IMR-90 (cell line): Measurements from ENCODE around the gene UGT1A7. TPM values are rescaled to one million over a fixed set of nuclear protein-coding genes. Genes with fewer than 3 reads are reported as not detected.

Experiments used
- ATAC-seq: fragments of 200-7000 bp; cut with Tn5 transposase; 2 replicates; pipeline ENCODE4 v1.9.1; 2020; ENCODE audit warnings: low read depth, mild to moderate bottlenecking, moderate library complexity
- BruUV-seq: library from RNA; stranded (reverse); fragments of 400-500 nt; replicated peaks from 2 replicates; lab custom pipeline; 2021; lab: Mats Ljungman, UMichigan
- CTCF ChIA-PET: fragments of 300-600 bp; formaldehyde crosslinking; extraction: SDS; loops from one replicate; lab custom pipeline; 2021; ENCODE audit warnings: antibody characterized with exemption; lab: Yijun Ruan, JAX
- POLR2A ChIA-PET: fragments of 300-600 bp; sonication (Branson Sonifier 250); formaldehyde crosslinking; loops from one replicate; lab custom pipeline; 2022; ENCODE audit warnings: antibody characterized with exemption; ENCODE audit not compliant: unreplicated experiment; lab: Charles Lee
- DNase-seq: peaks from one replicate; pipeline ENCODE4 v3.0.0; 2013
- H2AFZ ChIP-seq: replicated peaks from 2 replicates; pipeline ENCODE3; 2013; ENCODE audit warnings: low read length, mild to moderate bottlenecking; ENCODE audit not compliant: poor library complexity
- H2AK5ac ChIP-seq: 2 replicates; pipeline ENCODE4 v1.6.1; 2013; ENCODE audit warnings: low read depth, low read length, inconsistent platforms
- H2AK9ac ChIP-seq: replicated peaks from 2 replicates; pipeline ENCODE3; 2013; ENCODE audit warnings: mild to moderate bottlenecking, low read depth, low read length, moderate library complexity; ENCODE audit not compliant: poor library complexity
- H2BK120ac ChIP-seq: 2 replicates; pipeline ENCODE4 v1.6.1; 2013; ENCODE audit warnings: low read depth, low read length, inconsistent platforms
- H2BK15ac ChIP-seq: 3 replicates; pipeline ENCODE4 v1.6.1; 2013; ENCODE audit warnings: low read depth, low read length, inconsistent platforms
- H2BK20ac ChIP-seq: 2 replicates; pipeline ENCODE4 v1.6.1; 2013; ENCODE audit warnings: low read depth, mild to moderate bottlenecking, inconsistent platforms, low read length, moderate library complexity
- H2BK5ac ChIP-seq: 2 replicates; pipeline ENCODE4 v1.6.1; 2013; ENCODE audit warnings: mild to moderate bottlenecking, low read depth, low read length, inconsistent platforms; ENCODE audit not compliant: poor library complexity, severe bottlenecking
- H3K14ac ChIP-seq: replicated peaks from 2 replicates; pipeline ENCODE4 v1.6.1; 2013; ENCODE audit warnings: low read depth, low read length, inconsistent platforms
- H3K18ac ChIP-seq: 2 replicates; pipeline ENCODE4 v1.6.1; 2013; ENCODE audit warnings: low read depth, low read length, control low read depth
- H3K23ac ChIP-seq: 2 replicates; pipeline ENCODE4 v1.6.1; 2013; ENCODE audit warnings: low read depth, low read length, inconsistent platforms
- H3K27ac ChIP-seq: 2 replicates; pipeline ENCODE4 v1.5.1; 2013; ENCODE audit warnings: mild to moderate bottlenecking, control low read depth, low read length; ENCODE audit not compliant: insufficient read depth
- H3K27me3 ChIP-seq: 2 replicates; pipeline ENCODE4 v1.6.1; 2013; ENCODE audit warnings: low read length; ENCODE audit not compliant: control insufficient read depth, insufficient read depth
- H3K36me3 ChIP-seq: 2 replicates; pipeline ENCODE4 v1.6.1; 2013; ENCODE audit warnings: low read length, mixed read lengths; ENCODE audit not compliant: control insufficient read depth, insufficient read depth
- H3K4ac ChIP-seq: 2 replicates; pipeline ENCODE4 v1.6.1; 2013; ENCODE audit warnings: low read depth, low read length, inconsistent platforms
- H3K4me1 ChIP-seq: 2 replicates; pipeline ENCODE4 v1.6.1; 2013; ENCODE audit warnings: low read length, mixed read lengths; ENCODE audit not compliant: control insufficient read depth, insufficient read depth
- H3K4me2 ChIP-seq: 2 replicates; pipeline ENCODE4 v1.6.1; 2013; ENCODE audit warnings: low read depth, mild to moderate bottlenecking, control low read depth, low read length, moderate library complexity
- H3K4me3 ChIP-seq: 2 replicates; pipeline ENCODE4 v1.5.1; 2013; ENCODE audit warnings: low read depth, mild to moderate bottlenecking, control low read depth, low read length, moderate library complexity; ENCODE audit not compliant: insufficient read depth
- H3K56ac ChIP-seq: 2 replicates; pipeline ENCODE4 v1.6.1; 2013; ENCODE audit warnings: low read length, inconsistent platforms; ENCODE audit not compliant: insufficient read depth; ENCODE audit errors: extremely low read depth
- H3K79me1 ChIP-seq, 2 experiments: 2 replicates each; pipeline ENCODE4 v1.6.1; 2013; ENCODE audit warnings: low read length in 2 of 2, inconsistent platforms in 1 of 2, low read depth in 1 of 2
- H3K9ac ChIP-seq: 2 replicates; pipeline ENCODE4 v1.6.1; 2013; ENCODE audit warnings: low read depth, low read length, control low read depth
- H3K9me1 ChIP-seq: 2 replicates; pipeline ENCODE4 v1.6.1; 2013; ENCODE audit warnings: low read length, inconsistent platforms; ENCODE audit not compliant: insufficient read depth
- H3K9me3 ChIP-seq: 2 replicates; pipeline ENCODE4 v1.6.1; 2013; ENCODE audit warnings: low read length; ENCODE audit not compliant: control insufficient read depth, insufficient read depth
- H4K20me1 ChIP-seq: 2 replicates; pipeline ENCODE4 v1.6.1; 2013; ENCODE audit warnings: low read length, inconsistent platforms; ENCODE audit not compliant: insufficient read depth
- H4K5ac ChIP-seq: 2 replicates; pipeline ENCODE4 v1.6.1; 2013; ENCODE audit warnings: mild to moderate bottlenecking, low read depth, low read length, control low read depth
- H4K8ac ChIP-seq, 2 experiments: 2 replicates each; pipeline ENCODE4 v1.6.1; 2013; ENCODE audit warnings: low read depth in 2 of 2, low read length in 2 of 2, control low read depth in 1 of 2, inconsistent platforms in 1 of 2
- H4K91ac ChIP-seq: 2 replicates; pipeline ENCODE4 v1.6.1; 2013; ENCODE audit warnings: low read depth, low read length, inconsistent platforms; ENCODE audit not compliant: insufficient read depth
- CEBPB ChIP-seq: IDR thresholded peaks from 2 replicates; pipeline ENCODE4 v1.6.1; 2012; ENCODE audit warnings: low read depth, low read length, improper control_type of control experiment
- CHD1 ChIP-seq: IDR thresholded peaks from 2 replicates; pipeline ENCODE4 v1.6.1; 2012; ENCODE audit warnings: low read depth, low read length, improper control_type of control experiment
- FOS ChIP-seq: fragments of 150-350 bp; IDR thresholded peaks from 2 replicates; pipeline ENCODE4 v1.6.1; 2016; ENCODE audit warnings: low read depth, low read length
- MAFK ChIP-seq: IDR thresholded peaks from 2 replicates; pipeline ENCODE4 v1.6.1; 2012; ENCODE audit warnings: low read depth, low read length, improper control_type of control experiment
- MXI1 ChIP-seq: IDR thresholded peaks from 2 replicates; pipeline ENCODE4 v1.6.1; 2012; ENCODE audit warnings: low read depth, mild to moderate bottlenecking, low read length, moderate library complexity, borderline replicate concordance
- NFE2L2 ChIP-seq: fragments of 150-350 bp; IDR thresholded peaks from 2 replicates; pipeline ENCODE4 v1.6.1; 2016; ENCODE audit warnings: low read depth, mild to moderate bottlenecking, low read length
- RAD21 ChIP-seq: IDR thresholded peaks from 2 replicates; pipeline ENCODE4 v1.6.1; 2012; ENCODE audit warnings: low read length, improper control_type of control experiment
- RCOR1 ChIP-seq: IDR thresholded peaks from 2 replicates; pipeline ENCODE4 v1.6.1; 2012; ENCODE audit warnings: mild to moderate bottlenecking, low read length, improper control_type of control experiment; ENCODE audit not compliant: insufficient replicate concordance
- RFX5 ChIP-seq: IDR thresholded peaks from 2 replicates; pipeline ENCODE4 v1.8.0; 2012; ENCODE audit warnings: low read depth, mild to moderate bottlenecking, low read length, moderate library complexity
- SMC3 ChIP-seq: fragments of 150-350 bp; IDR thresholded peaks from 2 replicates; pipeline ENCODE4 v1.6.1; 2016; ENCODE audit warnings: low read depth, mild to moderate bottlenecking, antibody characterized with exemption, low read length, moderate library complexity
- WGBS, 2 experiments: methylation state at CpG; one replicate each; pipeline versions ENCODE4 v1.1.5 to v1.1.7; 2013; ENCODE audit warnings: missing lambda C conversion rate in 2 of 2; ENCODE audit not compliant: insufficient read length in 1 of 2; ENCODE audit errors: extremely low coverage in 2 of 2; 5-methylcytosine and 5-hydroxymethylcytosine counted together
- dilution Hi-C: fragments of 300-500 bp; cut with HindIII; formaldehyde crosslinking; loops from one replicate; pipeline ENCODE4 v1.14.3; 2018; ENCODE audit warnings: low sequenced_read_pairs; ENCODE audit not compliant: unreplicated experiment
- in situ Hi-C: fragments of 300-500 bp; cut with MboI; formaldehyde crosslinking; loops from 3 replicates; pipeline ENCODE4 v1.14.3; 2019; ENCODE audit warnings: low sequenced_read_pairs, inconsistent platforms, mixed read lengths
- intact Hi-C: fragments of 100-400 bp; cut with micrococcal nuclease; formaldehyde crosslinking; loops from 2 replicates; pipeline ENCODE4 v1.10.0; 2022
- polyA plus RNA-seq, 3 experiments: library from polyadenylated mRNA; depleted of rRNA; stranded (reverse); fragments of >200 nt; gene quantifications; 2 replicates each; pipeline ENCODE4 v1.2.3, GENCODE V29; 2012; ENCODE audit warnings: low replicate concordance in 1 of 3
- total RNA-seq: library from RNA; depleted of rRNA; stranded (reverse); fragments of >200 nt; gene quantifications from 2 replicates; pipeline ENCODE4 v1.2.3, GENCODE V29; 2012
- TF ChIP-seq, protein P1 (sequence below): fragments of 150-350 bp; IDR thresholded peaks from 2 replicates; pipeline ENCODE4 v1.6.1; 2017; ENCODE audit warnings: mild to moderate bottlenecking, antibody characterized with exemption, low read length, low read depth

UGT1A7 gene
- total and polyA plus RNA-seq, 2 of the 4 experiments (the other 2 are of a cell fraction), result not detected

DNA sequence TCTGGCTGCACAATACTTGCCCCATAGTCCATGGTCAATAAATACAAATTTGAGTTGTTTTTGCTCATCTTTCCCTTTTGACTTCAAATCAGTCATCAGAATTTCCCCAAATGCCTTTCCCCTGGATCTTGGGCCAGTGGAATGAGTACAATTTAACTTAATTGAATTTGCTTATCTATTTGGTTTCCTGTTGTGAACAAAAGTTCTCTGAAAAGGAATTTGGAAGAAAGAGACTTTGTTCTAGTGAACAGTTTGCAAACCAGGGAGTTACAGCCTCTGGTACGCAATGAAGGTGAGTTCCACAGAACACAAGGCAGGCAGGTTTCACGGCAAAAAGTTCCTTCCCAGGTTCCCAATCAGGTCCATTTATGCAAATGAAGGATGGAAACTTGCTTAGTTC is 77.1 kb downstream of the UGT1A7 start:
- Histone ChIP-seq H3K27ac (no peak overlapping the region), H2BK5ac (no peak overlapping the region), H4K20me1 (no peaks in the 10 kb centered on the region), H3K27me3 (no peaks in the 10 kb centered on the region), H4K8ac (no peak overlapping the region), H2BK20ac (no peak overlapping the region), H3K9me1 (no peaks in the 10 kb centered on the region), H4K91ac (no peak overlapping the region), H3K18ac (no peak overlapping the region), H2BK15ac (no peak overlapping the region; the same call in 2 of the 3 replicates), H3K23ac (no peak overlapping the region), H3K4ac (peak overlapping the region; percentile 20; the same call in 1 of the 2 replicates), H3K9ac (no peak overlapping the region), H3K14ac (no peak overlapping the region), H3K36me3 (no peaks in the 10 kb centered on the region), H3K4me3 (no peak overlapping the region), H3K56ac (no peak overlapping the region), H2BK120ac (no peak overlapping the region), H2AK5ac (no peak overlapping the region), H2AFZ (no peak overlapping the region), H3K9me3 (no peaks in the 10 kb centered on the region), H2AK9ac (no peak overlapping the region), H3K4me1 (peaks cover 7% of the 10 kb centered on the region), H3K4me2 (no peak overlapping the region), H3K79me1 (no peaks in the 10 kb centered on the region), H4K5ac (no peak overlapping the region)
- dilution Hi-C loops (no loop called here), in situ Hi-C loops (no loop called here), intact Hi-C loops (no loop called here)
- ChIA-PET POLR2A (no interaction called here), CTCF (no interaction called here)
- ATAC-seq (no peak), DNase-seq (peak; percentile 22)
- 69% methylated on average over 2 of the region's 2 CpGs; no CpG with 5 or more reads in 1 of the 2 experiments for WGBS, 2 experiments
- no TSS peak for BruUV-seq
- TF ChIP-seq RCOR1 (no peak), RFX5 (no peak), MXI1 (no peak), NFE2L2 (no peak), CEBPB (no peak), FOS (no peak), MAFK (no peak), CHD1 (no peak), RAD21 (no peak), SMC3 (no peak)
- TF ChIP-seq, protein P1, sequence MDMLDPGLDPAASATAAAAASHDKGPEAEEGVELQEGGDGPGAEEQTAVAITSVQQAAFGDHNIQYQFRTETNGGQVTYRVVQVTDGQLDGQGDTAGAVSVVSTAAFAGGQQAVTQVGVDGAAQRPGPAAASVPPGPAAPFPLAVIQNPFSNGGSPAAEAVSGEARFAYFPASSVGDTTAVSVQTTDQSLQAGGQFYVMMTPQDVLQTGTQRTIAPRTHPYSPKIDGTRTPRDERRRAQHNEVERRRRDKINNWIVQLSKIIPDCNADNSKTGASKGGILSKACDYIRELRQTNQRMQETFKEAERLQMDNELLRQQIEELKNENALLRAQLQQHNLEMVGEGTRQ, result no peak
